GM21390 (cell line): ENCODE data around the gene ABCB8.

Experiments used
- ATAC-seq: cut with Tn5 transposase; IDR thresholded peaks from one replicate; pipeline ENCODE4 v1.9.1; 2021; ENCODE audit not compliant: unreplicated experiment

The ABCB8 gene

GRCh38 chr7:151085329-151085690 is 57.1 kb downstream of the ABCB8 start:
- no peak for ATAC-seq

DNA sequence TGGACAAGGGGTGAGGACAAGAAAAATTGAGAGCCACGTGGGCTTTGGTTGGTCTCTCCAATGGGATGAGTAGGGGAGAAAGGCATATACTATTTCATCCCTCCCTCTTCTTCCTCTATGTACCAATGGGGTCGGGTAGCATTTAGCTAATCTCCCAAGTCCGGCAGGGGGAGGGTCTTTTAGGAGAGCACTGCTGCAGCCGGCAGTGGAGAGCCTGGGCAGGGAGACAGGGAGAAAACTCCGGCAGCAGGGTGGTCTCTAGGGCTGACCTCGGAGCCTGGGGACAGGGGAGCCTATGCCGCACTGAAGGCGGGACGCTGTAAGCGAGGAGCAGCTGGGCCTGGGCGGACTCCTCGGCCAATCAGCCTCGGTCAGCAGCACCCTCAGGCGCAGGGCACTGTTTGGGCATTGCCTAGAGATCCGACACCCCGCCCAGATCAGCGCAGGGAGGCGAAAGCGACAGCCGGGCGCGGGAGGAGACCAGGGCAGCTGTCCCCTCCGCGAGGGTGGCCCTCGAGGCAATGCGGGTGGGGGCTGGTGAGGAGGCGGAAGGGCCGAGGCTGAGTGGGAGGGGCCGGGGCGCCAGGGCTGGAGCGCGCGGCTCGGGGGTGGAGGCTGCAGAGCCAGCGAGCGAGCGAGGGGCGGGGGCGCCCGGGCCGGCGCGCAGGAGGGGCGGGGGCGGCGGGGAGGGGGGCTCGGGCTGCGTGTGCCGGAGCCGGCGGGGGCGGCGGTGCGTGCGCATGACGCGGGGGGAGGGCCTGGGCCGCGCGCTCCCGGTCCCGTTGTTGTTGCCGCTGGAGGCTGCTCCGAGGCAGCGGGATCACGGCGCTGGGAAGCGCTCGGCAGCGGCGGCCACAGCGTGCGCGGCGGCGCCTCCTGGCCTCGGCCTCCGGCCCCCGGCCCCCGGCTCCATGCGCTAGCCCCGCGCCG is 57.7 kb downstream of the ABCB8 start, which contains the start of gene AGAP3:
Gene AGAP3, plus strand, starts transcription at position 785 of the 930 bp plus-strand sequence. CDS start 267 bp downstream, outside the sequence.
- peak; percentile 39 for ATAC-seq

GRCh38 chr7:151086802-151087244 is 58.6 kb downstream of the ABCB8 start:
- ATAC-seq = peak; percentile 0

GRCh38 chr7:151087245-151088018 is 59.2 kb downstream of the ABCB8 start:
- peak; percentile 18 for ATAC-seq

GRCh38 chr7:151088019-151088855 is 60.0 kb downstream of the ABCB8 start:
- ATAC-seq = no peak

DNA sequence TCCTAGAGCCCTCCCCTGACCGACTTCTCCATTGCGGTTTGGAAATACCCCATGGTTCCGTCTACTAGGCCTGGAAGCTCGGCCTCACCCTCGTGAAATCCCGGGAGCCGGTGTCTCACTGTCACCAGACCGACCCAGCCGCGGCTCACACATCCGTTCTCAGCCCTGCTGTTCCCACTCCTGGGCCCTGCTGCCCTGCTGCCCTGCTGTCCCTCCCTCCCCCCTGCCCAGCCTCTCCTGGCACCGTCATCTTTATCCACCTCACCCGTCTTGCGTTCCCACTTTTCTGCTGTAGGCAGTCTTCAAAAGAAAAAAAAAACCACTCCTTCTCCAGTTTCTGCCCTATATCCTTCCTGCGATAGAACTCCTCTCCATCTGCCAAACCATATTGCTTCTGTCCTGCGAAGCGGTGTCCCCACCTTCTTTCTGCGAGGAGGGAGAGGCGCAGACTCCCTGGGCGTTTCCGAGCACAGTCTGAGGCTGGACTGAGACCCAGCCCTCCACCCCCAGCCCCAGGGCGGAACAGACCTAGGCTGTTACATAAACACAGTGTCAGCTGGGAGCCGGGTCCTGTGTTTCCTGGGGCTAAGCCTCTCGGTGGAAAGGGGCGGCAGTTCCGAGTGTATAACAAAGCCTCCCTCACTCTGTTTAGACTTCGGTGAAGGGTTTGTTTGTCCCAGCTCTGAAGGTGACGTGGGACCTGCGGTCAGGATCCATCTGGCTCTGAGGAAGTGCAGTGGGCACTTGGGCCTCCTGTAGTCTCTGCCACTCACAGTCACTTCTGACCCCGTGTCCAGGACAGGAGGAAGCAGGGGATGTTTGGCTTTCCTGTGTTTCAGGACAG is 60.8 kb downstream of the ABCB8 start:
- ATAC-seq = no peak

GRCh38 chr7:151089893-151090730 is 61.9 kb downstream of the ABCB8 start:
- ATAC-seq = no peak

GRCh38 chr7:151091003-151091402 is 62.8 kb downstream of the ABCB8 start:
- no peak for ATAC-seq

- ATAC-seq = no peak
Measured at GRCh38 chr7:151091431-151091830, 63.2 kb downstream of the ABCB8 start.

GRCh38 chr7:151091988-151092387 is 63.7 kb downstream of the ABCB8 start:
- no peak for ATAC-seq

DNA sequence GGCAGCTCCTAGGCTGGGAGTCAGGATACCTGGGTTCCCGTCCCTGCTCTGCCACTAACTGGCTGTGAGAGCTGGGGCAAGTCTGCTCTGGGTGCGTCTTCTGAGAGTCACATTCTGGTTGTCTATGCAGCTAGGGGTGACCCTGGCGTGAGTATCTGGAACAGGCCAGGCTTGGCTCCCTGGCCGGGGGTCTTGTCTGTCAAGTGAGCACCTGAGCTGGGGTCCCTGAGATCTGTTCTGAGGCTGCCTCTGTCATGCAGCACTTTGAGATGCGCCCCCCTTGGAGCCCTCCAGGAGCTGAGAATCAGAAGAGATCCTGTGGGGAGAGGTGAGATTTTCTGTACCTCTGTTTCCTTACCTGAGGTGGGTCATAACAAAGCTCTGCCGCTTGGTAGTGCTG is 65.5 kb downstream of the ABCB8 start:
- ATAC-seq = no peak

DNA sequence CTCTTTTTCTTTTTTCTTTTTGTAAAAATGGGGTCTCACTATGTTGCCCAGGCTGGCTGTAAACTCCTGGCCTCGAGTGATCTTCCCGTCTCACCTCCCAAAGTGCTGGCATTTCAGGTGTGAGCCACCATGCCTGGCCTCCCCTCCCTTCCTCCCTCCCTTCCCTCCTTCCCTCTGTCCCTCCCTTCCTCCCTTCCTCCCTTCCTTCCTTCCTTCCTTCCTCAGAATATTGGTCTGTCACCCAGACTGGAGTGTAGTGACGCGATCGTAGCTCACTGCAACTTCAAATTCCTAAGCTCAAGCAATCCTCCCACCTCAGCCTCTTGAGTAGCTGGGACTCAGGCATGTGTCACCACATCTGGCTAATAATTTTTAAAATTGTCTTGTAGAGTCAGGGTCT is 66.4 kb downstream of the ABCB8 start:
- ATAC-seq = no peak

- ATAC-seq = no peak
Measured at GRCh38 chr7:151095123-151095797, 67.0 kb downstream of the ABCB8 start.

DNA sequence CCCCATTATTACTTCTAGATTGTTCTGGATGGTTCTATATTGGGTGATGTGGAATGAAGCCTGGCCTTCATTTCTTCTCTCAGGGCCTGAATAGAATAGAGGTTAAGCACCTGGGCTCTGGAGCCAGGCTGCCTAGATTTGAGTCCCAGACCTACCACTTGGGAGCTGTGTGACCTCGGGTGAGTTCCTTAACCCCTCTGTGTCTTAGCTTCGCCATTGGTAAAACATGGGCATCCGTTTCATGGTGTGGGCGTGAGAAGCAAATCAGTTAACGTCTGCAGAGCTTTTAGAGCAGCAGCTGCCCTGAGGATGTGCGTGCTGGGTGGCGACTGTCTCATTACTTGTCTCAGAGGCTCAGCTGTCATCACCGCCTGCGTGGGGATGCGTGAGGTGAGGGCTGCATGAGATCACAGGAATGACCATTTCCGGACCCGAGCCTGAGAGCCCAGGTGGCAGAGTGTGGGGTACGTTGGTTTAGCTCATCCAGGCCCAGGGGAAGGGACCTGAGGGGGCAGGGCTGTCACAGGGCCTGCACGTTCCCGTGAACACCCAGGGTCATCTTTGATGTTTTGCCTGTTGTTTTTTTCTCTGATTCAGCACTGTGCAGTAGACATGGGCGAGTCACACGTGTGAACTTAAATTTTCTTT is 67.7 kb downstream of the ABCB8 start:
- no peak for ATAC-seq
